Right lobe of liver (tissue), 6 donors: ENCODE results near the gene TRIM21. TPM values are rescaled to one million over a fixed set of nuclear protein-coding genes. Genes with fewer than 3 reads are reported as not detected.

Experiments
- ATAC-seq, 4 donors: fragments of 200-7000 bp; cut with Tn5 transposase; one replicate each; pipeline ENCODE4 v1.9.1; 2020; ENCODE audit warnings: mild to moderate bottlenecking in 4 of 4, moderate library complexity in 4 of 4
- DNase-seq, 3 donors: peaks; one replicate each; pipeline ENCODE4 v3.0.0-alpha.2; 2020
- H3K27ac ChIP-seq, 3 donors: fragments of 200-600 bp; one replicate each; pipeline ENCODE4 v1.8.0; 2022
- H3K27me3 ChIP-seq, 2 donors: fragments of 200-600 bp; one replicate each; pipeline ENCODE4 v1.8.0; 2022
- H3K36me3 ChIP-seq, 4 donors: fragments of 200-600 bp; sonication (generic) in 1 of 4; one replicate each; pipeline versions ENCODE4 v1.5.1 to v1.8.0; 2017 to 2022; ENCODE audit warnings: control low read depth in 1 of 4
- H3K4me1 ChIP-seq, 4 donors: fragments of 200-600 bp; sonication (generic) in 1 of 4; one replicate each; pipeline versions ENCODE4 v1.5.1 to v1.8.0; 2017 to 2022; ENCODE audit warnings: control low read depth in 1 of 4
- H3K4me3 ChIP-seq, 3 donors: fragments of 200-600 bp; one replicate each; pipeline ENCODE4 v1.8.0; 2022
- H3K9me3 ChIP-seq, 4 donors: fragments of 200-600 bp; sonication (generic) in 1 of 4; one replicate each; pipeline versions ENCODE4 v1.5.1 to v1.8.0; 2017 to 2022; ENCODE audit warnings: control low read depth in 1 of 4
- POLR2A ChIP-seq: fragments of 450-650 bp; IDR thresholded peaks from one replicate; pipeline ENCODE4 v1.6.1; 2017; ENCODE audit warnings: antibody characterized with exemption, mild to moderate bottlenecking
- WGBS: methylation state at CpG from one replicate; pipeline ENCODE4 v1.1.6; 2018; ENCODE audit warnings: low coverage, low lambda C conversion rate; ENCODE audit not compliant: insufficient coverage; ENCODE audit errors: missing lambda C conversion rate; 5-methylcytosine and 5-hydroxymethylcytosine counted together
- intact Hi-C, 2 donors: fragments of 100-400 bp; cut with DNase I; formaldehyde crosslinking; loops; one replicate each; pipeline versions ENCODE4 v1.11.2 to v1.14.1; 2022
- total RNA-seq, 6 experiments: library from RNA; depleted of rRNA in 2 of 6; stranded (reverse); fragments of >200 nt in 2 of 6; fragmentation: NEBNext Ultra II Directional in 3 of 6; extraction: Animal tissue kit (Norgen Biotek cat#: 25700) in 3 of 6; gene quantifications; one replicate each; pipeline versions ENCODE4 v1.1.0 to v1.2.4, GENCODE V29; 2016 to 2023
- TF ChIP-seq, protein P1 (sequence below), 4 donors: fragments of 200-600 bp in 3 of 4; fragments of 450-650 bp in 1 of 4; IDR thresholded peaks; one replicate each; pipeline versions ENCODE4 v1.5.1 to v1.8.0; 2016 to 2022; ENCODE audit warnings: antibody characterized with exemption in 4 of 4, mild to moderate bottlenecking in 2 of 4
- donor health status: DM: no; HTN: yes; CAD: no.
- donor health status: DM: no; HTN: no; CAD: no.
- donor health status: DM: no; HTN: no; CAD: no.
- donor health status: DM: no; HTN: yes; CAD: no.
- donor health status: DM: no; HTN: yes; CAD: no.

The TRIM21 gene
- total RNA-seq, 6 experiments from 2014 or later = 5.8 to 19.4 (median 10.4) TPM

DNA sequence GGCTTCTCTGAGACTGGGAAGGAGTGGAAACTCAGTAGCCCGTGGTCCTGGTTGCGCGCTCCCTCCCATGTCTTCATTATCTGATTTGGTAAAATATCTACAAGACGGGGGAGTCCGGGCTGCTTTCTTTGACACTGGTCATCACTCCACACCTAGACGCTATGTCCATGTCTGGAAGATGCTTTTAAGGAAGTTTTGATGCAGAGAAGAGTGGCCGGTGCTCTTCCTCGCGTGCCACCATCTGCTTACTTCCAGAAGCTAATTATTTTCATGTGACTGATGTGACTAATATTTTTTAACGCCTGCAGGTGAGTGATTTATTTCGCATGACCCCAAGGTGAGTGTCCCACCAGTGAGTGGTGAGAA lies 339 bp upstream of the TRIM21 start:
- Histone ChIP-seq H3K36me3 (peaks cover 4 to 13% (median 7%) of the 10 kb centered on the region in 4 donors), H3K4me1 (peaks cover 0 to 5% (median 0%) of the 10 kb centered on the region in 4 donors), H3K27ac (no peak overlapping the region), H3K27me3 (no peaks in the 10 kb centered on the region), H3K9me3 (no peaks in the 10 kb centered on the region), H3K4me3 (peak overlapping the region; percentile 98 to 99 (median 99))
- intact Hi-C loops = no loop called here
- no peak for TF ChIP-seq POLR2A
- TF ChIP-seq, protein P1, sequence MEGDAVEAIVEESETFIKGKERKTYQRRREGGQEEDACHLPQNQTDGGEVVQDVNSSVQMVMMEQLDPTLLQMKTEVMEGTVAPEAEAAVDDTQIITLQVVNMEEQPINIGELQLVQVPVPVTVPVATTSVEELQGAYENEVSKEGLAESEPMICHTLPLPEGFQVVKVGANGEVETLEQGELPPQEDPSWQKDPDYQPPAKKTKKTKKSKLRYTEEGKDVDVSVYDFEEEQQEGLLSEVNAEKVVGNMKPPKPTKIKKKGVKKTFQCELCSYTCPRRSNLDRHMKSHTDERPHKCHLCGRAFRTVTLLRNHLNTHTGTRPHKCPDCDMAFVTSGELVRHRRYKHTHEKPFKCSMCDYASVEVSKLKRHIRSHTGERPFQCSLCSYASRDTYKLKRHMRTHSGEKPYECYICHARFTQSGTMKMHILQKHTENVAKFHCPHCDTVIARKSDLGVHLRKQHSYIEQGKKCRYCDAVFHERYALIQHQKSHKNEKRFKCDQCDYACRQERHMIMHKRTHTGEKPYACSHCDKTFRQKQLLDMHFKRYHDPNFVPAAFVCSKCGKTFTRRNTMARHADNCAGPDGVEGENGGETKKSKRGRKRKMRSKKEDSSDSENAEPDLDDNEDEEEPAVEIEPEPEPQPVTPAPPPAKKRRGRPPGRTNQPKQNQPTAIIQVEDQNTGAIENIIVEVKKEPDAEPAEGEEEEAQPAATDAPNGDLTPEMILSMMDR (IDR thresholded peaks at IDR 0.05) = no peak
- no peak for DNase-seq
- 27% methylated on average over 11 of the region's 11 CpGs for WGBS
- peak in 2 of 4 donors; percentile 16 to 37 for ATAC-seq

DNA sequence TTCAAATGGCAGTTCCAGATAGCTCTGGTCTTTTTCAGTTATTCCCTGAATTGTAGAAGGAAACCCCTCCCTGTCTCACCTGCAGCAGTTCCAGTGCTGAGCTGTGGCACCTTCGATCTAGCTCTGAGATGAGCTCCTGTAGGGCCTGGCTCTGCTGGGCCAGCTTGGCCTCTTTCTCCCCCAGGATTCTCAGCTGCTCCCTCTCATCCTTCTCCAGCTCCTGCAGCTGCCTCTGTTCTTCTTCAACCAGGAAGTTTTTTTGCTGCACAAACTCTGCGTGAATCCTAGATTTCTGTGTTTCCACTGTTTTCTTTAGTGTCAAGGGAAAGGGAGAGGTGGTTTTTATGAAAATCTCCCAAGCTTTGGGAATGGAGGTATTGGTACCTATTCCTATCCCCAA lies 5.3 kb downstream of the TRIM21 start:
- intact Hi-C loops = no loop called here
- ATAC-seq = no peak
- H3K36me3 ChIP-seq = peaks cover 7 to 44% (median 13%) of the 10 kb centered on the region in 4 donors
- no peak overlapping the region for H3K27ac ChIP-seq
- no peaks in the 10 kb centered on the region for H3K27me3 ChIP-seq
- no peaks in the 10 kb centered on the region for H3K9me3 ChIP-seq
- 92% methylated on average over 2 of the region's 2 CpGs for WGBS
- no peak overlapping the region for H3K4me3 ChIP-seq
- DNase-seq = no peak
- H3K4me1 ChIP-seq = peaks cover 0 to 5% (median 0%) of the 10 kb centered on the region in 4 donors
- no peak for TF ChIP-seq POLR2A
- TF ChIP-seq, protein P1 (IDR thresholded peaks at IDR 0.05) = no peak

DNA sequence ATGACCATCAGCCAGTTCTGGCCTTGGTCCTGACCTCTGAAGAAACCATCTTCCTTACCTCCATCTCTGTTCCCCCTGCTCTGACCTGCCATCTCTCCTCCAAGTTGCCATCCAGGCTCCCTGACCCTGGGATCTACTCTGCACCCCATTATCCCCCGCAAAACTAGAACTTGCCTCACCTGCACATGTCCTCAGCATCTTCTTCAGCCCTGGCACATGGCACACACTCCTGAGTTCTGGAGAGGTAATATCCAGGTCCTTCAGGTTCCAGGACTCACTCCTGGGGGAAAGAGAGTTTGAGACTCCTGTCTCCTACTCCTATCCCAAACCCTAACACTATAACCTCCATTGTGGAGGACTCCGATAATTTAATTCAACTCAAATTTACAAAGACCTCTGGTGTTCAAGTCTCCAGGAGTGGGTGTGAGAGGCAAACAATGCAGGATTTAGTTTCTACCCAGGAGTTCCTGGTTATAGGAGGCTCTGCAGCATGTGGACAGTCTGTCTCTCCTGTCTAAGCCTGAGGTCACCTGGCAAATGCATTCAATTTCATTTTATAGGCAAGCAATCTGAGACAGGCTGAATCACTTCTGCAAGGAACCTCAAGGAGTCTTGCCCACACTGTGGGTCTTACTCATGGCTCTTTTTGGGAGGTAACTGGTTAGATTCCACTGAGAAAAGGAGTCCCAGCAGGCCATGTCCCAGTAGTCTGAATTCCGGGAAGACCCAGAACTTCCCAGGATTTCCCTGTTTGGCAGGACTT lies 7.3 kb downstream of the TRIM21 start:
- no peak for TF ChIP-seq POLR2A
- TF ChIP-seq, protein P1 (IDR thresholded peaks at IDR 0.05) = no peak
- Histone ChIP-seq H3K27me3 (no peaks in the 10 kb centered on the region), H3K36me3 (peaks cover 7 to 44% (median 13%) of the 10 kb centered on the region in 4 donors), H3K4me1 (no peaks in the 10 kb centered on the region), H3K9me3 (no peaks in the 10 kb centered on the region), H3K4me3 (no peak overlapping the region), H3K27ac (no peak overlapping the region)
- intact Hi-C loops = no loop called here
- ATAC-seq = no peak
- DNase-seq = no peak
- 95% methylated on average over 2 of the region's 3 CpGs for WGBS

DNA sequence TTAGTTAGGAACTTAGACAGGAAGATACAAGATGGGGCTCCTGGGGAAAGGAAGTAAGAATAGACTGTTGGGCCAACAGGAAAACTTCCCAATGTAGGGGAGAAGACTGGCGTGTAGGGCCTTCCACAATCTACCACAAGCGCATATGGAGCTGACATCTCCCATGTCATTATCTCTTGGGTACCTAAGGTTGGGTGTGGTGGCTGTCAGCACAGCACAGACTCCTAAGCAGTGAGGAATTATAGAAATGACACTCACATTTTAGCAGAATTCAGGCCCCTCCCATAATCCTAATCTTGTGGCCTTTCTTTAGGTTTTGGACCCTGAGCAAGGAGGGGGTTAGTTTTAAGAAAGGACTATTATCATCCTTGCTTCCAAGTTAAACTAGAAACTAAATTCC lies 11.6 kb downstream of the TRIM21 start:
- no CpG with 5 or more reads among the region's 2 CpGs for WGBS
- no peak for ATAC-seq
- intact Hi-C loops = no loop called here
- TF ChIP-seq, protein P1 (IDR thresholded peaks at IDR 0.05) = no peak
- TF ChIP-seq POLR2A = no peak
- Histone ChIP-seq H3K4me3 (no peak overlapping the region), H3K36me3 (peaks cover 0 to 12% (median 5%) of the 10 kb centered on the region in 4 donors), H3K27me3 (no peaks in the 10 kb centered on the region), H3K27ac (no peak overlapping the region), H3K9me3 (no peaks in the 10 kb centered on the region), H3K4me1 (no peaks in the 10 kb centered on the region)
- DNase-seq = no peak
